GM12875 (cell line): ENCODE results near the gene BMPR2.
A peak's percentile ranks its signal among the peaks of the same experiment; 100 is the strongest.

Experiments used
- H3K4me3 ChIP-seq: one replicate; pipeline ENCODE4 v1.5.1; 2011; ENCODE audit warnings: low read depth, low read length, control low read depth
- CTCF ChIP-seq: IDR thresholded peaks from 2 replicates; pipeline ENCODE4 v1.5.1; 2011; ENCODE audit warnings: low read depth, mild to moderate bottlenecking, control low read depth, inconsistent platforms, low read length, moderate library complexity, borderline replicate concordance; ENCODE audit not compliant: insufficient read depth

Gene BMPR2

GRCh38 chr2:202588647-202589581 is 212.8 kb downstream of the BMPR2 start:
- no peak overlapping the region for H3K4me3 ChIP-seq
- TF ChIP-seq CTCF: peak; percentile 87

GRCh38 chr2:202589582-202589949 is 213.4 kb downstream of the BMPR2 start:
- no peak overlapping the region for H3K4me3 ChIP-seq
- no peak for TF ChIP-seq CTCF

GRCh38 chr2:202592566-202592965 is 216.4 kb downstream of the BMPR2 start:
- H3K4me3 ChIP-seq: no peak overlapping the region
- no peak for TF ChIP-seq CTCF

GRCh38 chr2:202599105-202599504 is 223.0 kb downstream of the BMPR2 start:
- no peak for TF ChIP-seq CTCF
- no peak overlapping the region for H3K4me3 ChIP-seq

- no peak overlapping the region for H3K4me3 ChIP-seq
- TF ChIP-seq CTCF: no peak
Observed at GRCh38 chr2:202599911-202600310, 223.8 kb downstream of the BMPR2 start.

- no peak overlapping the region for H3K4me3 ChIP-seq
- TF ChIP-seq CTCF: no peak
Observed at GRCh38 chr2:202604699-202605098, 228.6 kb downstream of the BMPR2 start.

- H3K4me3 ChIP-seq: no peak overlapping the region
- TF ChIP-seq CTCF: no peak
Observed at GRCh38 chr2:202605174-202605573, 229.0 kb downstream of the BMPR2 start.
